Gastroesophageal sphincter (tissue), 4 donors: ENCODE results near the gene HECW1. TPM values are rescaled to one million over a fixed set of nuclear protein-coding genes. Genes with fewer than 3 reads are reported as not detected.

ENCODE experiments used
- ATAC-seq: fragments of 150-250 bp; one replicate; pipeline ENCODE4 v1.9.1; 2016; ENCODE audit warnings: mild to moderate bottlenecking, moderate library complexity
- H3K27ac ChIP-seq, 4 donors: fragments of 200-600 bp; sonication (generic) in 3 of 4; 1 replicate in 3 of 4; 2 replicates in 1 of 4; pipeline ENCODE4 v1.5.1; 2016 to 2019
- H3K27me3 ChIP-seq: fragments of 200-600 bp; sonication (generic); one replicate; pipeline ENCODE4 v1.5.1; 2019
- H3K36me3 ChIP-seq, 2 donors: fragments of 200-600 bp; sonication (generic); one replicate each; pipeline ENCODE4 v1.5.1; 2019; ENCODE audit warnings: control low read depth in 1 of 2
- H3K4me1 ChIP-seq, 3 donors: fragments of 200-600 bp; sonication (generic); 1 replicate in 2 of 3; 2 replicates in 1 of 3; pipeline ENCODE4 v1.5.1; 2016 to 2019; ENCODE audit warnings: control low read depth in 2 of 3
- H3K4me3 ChIP-seq, 2 donors: fragments of 200-600 bp; sonication (generic); one replicate each; pipeline ENCODE4 v1.5.1; 2019; ENCODE audit warnings: mild to moderate bottlenecking in 1 of 2, moderate library complexity in 1 of 2
- H3K9me3 ChIP-seq, 3 donors: fragments of 200-600 bp; sonication (generic); one replicate each; pipeline ENCODE4 v1.5.1; 2017 to 2019; ENCODE audit warnings: control low read depth in 2 of 3
- EP300 ChIP-seq: sonication (generic); formaldehyde crosslinking; IDR thresholded peaks from one replicate; pipeline ENCODE4 v1.6.1; 2017; ENCODE audit warnings: antibody characterized with exemption, mild to moderate bottlenecking
- POLR2A ChIP-seq, 2 donors: fragments of 450-650 bp; IDR thresholded peaks; one replicate each; pipeline ENCODE4 v1.6.1; 2017; ENCODE audit warnings: antibody characterized with exemption in 2 of 2, mild to moderate bottlenecking in 2 of 2, moderate library complexity in 1 of 2
- POLR2AphosphoS5 ChIP-seq: sonication (generic); formaldehyde crosslinking; IDR thresholded peaks from one replicate; pipeline ENCODE4 v1.6.1; 2017; ENCODE audit warnings: antibody characterized with exemption
- WGBS, 2 donors: methylation state at CpG; one replicate each; pipeline ENCODE4 v1.1.5; 2018; ENCODE audit warnings: low coverage in 1 of 2; 5-methylcytosine and 5-hydroxymethylcytosine counted together
- total RNA-seq, 4 donors: library from RNA; depleted of rRNA; stranded (reverse); fragments of >200 nt; gene quantifications; one replicate each; pipeline ENCODE4 v1.1.0, GENCODE V29; 2016
- TF ChIP-seq, protein P1 (sequence below), 4 experiments: fragments of 200-600 bp in 2 of 4; fragments of 450-650 bp in 2 of 4; sonication (generic) in 1 of 4; IDR thresholded peaks; one replicate each; pipeline ENCODE4 v1.5.1; 2017 to 2019; ENCODE audit warnings: antibody characterized with exemption in 4 of 4, mild to moderate bottlenecking in 2 of 4, moderate library complexity in 2 of 4

HECW1 gene
- total RNA-seq, 4 donors from 2014 or later: 0.04 to 0.31 (median 0.13) TPM; not detected in 1

DNA sequence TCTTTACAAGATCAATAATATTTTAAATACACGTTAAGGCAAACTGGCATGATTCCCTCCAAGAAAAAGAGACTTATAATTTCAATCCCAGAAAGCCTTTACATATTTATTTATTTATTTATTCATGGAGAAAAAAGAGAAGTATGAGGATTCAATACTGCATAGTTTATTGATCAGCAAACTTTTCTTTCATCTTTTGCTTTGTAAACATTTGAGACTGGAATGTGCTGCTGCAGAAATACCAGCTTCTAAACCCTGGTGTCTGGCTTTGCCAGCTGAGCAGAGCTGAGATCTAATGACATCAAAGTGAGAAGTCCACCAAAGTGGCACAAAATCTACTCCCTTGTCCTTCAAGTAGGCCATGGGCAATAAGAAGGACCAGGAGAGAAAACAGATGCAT lies 376.8 kb downstream of the HECW1 start:
- Histone ChIP-seq H3K4me3 (no peak overlapping the region), H3K9me3 (no peaks in the 10 kb centered on the region), H3K4me1 (peaks cover 0 to 23% (median 8%) of the 10 kb centered on the region in 3 donors), H3K27me3 (no peaks in the 10 kb centered on the region), H3K27ac (no peak overlapping the region), H3K36me3 (no peaks in the 10 kb centered on the region)
- ATAC-seq: no peak
- TF ChIP-seq POLR2AphosphoS5 (no peak), EP300 (no peak), POLR2A (IDR thresholded peaks at IDR 0.05) (no peak)
- TF ChIP-seq, protein P1, sequence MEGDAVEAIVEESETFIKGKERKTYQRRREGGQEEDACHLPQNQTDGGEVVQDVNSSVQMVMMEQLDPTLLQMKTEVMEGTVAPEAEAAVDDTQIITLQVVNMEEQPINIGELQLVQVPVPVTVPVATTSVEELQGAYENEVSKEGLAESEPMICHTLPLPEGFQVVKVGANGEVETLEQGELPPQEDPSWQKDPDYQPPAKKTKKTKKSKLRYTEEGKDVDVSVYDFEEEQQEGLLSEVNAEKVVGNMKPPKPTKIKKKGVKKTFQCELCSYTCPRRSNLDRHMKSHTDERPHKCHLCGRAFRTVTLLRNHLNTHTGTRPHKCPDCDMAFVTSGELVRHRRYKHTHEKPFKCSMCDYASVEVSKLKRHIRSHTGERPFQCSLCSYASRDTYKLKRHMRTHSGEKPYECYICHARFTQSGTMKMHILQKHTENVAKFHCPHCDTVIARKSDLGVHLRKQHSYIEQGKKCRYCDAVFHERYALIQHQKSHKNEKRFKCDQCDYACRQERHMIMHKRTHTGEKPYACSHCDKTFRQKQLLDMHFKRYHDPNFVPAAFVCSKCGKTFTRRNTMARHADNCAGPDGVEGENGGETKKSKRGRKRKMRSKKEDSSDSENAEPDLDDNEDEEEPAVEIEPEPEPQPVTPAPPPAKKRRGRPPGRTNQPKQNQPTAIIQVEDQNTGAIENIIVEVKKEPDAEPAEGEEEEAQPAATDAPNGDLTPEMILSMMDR (IDR thresholded peaks at IDR 0.05): no peak
- 11 to 19% methylated on average over 1 of the region's 1 CpG for WGBS, 2 donors

DNA sequence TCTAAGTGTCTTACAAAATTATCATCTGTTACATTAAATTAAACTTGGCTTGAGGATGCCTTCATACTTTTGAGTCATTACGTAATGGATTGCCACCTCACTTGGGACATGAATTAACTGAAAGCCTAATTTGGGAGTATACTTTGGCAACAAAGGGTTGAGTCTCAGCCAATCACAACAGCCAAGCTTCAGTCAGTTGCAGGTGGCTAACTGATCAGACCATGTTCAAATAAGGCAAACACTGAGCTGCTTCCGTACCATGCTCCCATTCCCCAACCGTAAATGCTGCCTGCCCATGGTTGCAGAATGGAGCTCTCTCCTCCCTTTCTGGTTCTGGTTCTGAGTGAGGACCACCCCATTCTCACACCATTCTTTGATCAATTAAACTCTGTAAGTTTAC lies 377.6 kb downstream of the HECW1 start:
- peaks cover 0 to 23% (median 8%) of the 10 kb centered on the region in 3 donors for H3K4me1 ChIP-seq
- H3K27me3 ChIP-seq: no peaks in the 10 kb centered on the region
- ATAC-seq: no peak
- 63 to 79% methylated on average over 2 of the region's 3 CpGs for WGBS, 2 donors
- H3K9me3 ChIP-seq: no peaks in the 10 kb centered on the region
- TF ChIP-seq, protein P1 (IDR thresholded peaks at IDR 0.05): no peak
- no peak for TF ChIP-seq EP300
- no peak overlapping the region for H3K27ac ChIP-seq
- H3K4me3 ChIP-seq: no peak overlapping the region
- no peaks in the 10 kb centered on the region for H3K36me3 ChIP-seq

DNA sequence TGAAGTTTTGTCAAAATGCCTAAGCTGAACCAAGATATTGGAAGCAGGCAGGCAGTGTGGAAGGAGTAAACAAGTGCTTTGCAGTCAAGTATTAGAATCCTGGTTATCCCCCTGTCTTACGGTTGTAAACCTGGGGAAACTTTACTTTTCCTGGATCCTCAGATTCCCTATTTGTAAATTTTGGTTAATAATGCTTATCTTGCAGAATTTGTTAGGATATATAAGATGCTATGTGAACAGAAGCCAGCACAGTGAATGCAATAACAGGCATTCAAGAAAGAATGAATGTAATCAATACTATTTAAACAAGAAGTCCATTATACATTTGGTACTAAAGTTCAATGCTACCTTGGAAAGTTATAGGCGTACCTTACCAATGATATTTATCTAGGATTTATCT lies 378.7 kb downstream of the HECW1 start:
- TF ChIP-seq, protein P1 (IDR thresholded peaks at IDR 0.05): no peak
- TF ChIP-seq POLR2A (IDR thresholded peaks at IDR 0.05): no peak
- no peak for TF ChIP-seq EP300
- TF ChIP-seq POLR2AphosphoS5: no peak
- Histone ChIP-seq H3K27me3 (no peaks in the 10 kb centered on the region), H3K4me3 (no peak overlapping the region), H3K27ac (no peak overlapping the region), H3K4me1 (peaks cover 0 to 23% (median 8%) of the 10 kb centered on the region in 3 donors), H3K9me3 (no peaks in the 10 kb centered on the region), H3K36me3 (no peaks in the 10 kb centered on the region)
- ATAC-seq: no peak
- 94 to 100% methylated on average over 2 of the region's 2 CpGs for WGBS, 2 donors

DNA sequence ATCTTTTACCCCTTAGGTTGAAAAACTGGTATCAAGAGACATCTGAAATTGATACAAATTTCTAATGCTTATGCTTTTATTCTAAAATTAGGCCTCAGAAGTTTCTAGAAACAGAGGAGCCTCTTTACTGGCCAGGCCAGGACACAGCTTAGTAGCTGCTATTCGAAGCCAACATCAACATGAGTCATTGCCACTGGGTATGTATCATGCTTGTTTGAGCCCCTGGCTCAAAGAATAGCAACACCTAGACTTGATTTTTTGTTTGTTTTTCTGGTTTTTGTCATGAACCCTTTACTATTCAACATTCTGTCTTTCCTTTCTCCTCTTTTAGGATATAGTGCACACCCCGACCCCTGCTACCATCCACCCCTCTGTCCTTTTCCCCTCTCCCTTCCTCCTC lies 379.5 kb downstream of the HECW1 start:
- no peak overlapping the region for H3K4me3 ChIP-seq
- TF ChIP-seq EP300: no peak
- TF ChIP-seq, protein P1 (IDR thresholded peaks at IDR 0.05): no peak
- TF ChIP-seq POLR2A (IDR thresholded peaks at IDR 0.05): no peak
- TF ChIP-seq POLR2AphosphoS5: no peak
- WGBS, 2 donors: 48 to 58% methylated on average over 2 of the region's 2 CpGs
- H3K27ac ChIP-seq: no peak overlapping the region
- H3K9me3 ChIP-seq: no peaks in the 10 kb centered on the region
- ATAC-seq: no peak
- no peaks in the 10 kb centered on the region for H3K36me3 ChIP-seq
- peaks cover 0 to 23% (median 8%) of the 10 kb centered on the region in 3 donors for H3K4me1 ChIP-seq
- H3K27me3 ChIP-seq: no peaks in the 10 kb centered on the region

DNA sequence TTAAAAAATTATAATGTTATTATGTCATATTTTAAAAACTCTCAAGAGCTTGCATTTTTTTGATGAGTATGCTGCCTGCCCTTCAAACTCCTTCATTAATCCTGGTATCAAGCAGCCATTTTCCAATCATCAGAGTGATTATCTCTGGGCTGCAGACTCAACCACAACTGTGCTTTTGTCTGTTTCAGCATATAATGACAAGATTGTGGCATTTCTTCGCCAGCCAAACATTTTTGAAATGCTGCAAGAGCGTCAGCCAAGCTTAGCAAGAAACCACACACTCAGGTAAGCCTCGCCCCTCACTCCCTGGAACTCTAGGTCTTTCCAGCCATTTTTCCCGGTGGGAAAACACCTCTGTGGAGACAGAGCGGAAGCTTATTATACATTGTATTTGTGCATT lies 380.4 kb downstream of the HECW1 start:
- WGBS, 2 donors: 100% methylated on average over 1 to 4 of the region's 5 CpGs

More for the DNA sequence above, 380.4 kb downstream of the HECW1 start:
- Histone ChIP-seq H3K9me3 (no peaks in the 10 kb centered on the region), H3K4me3 (no peak overlapping the region), H3K4me1 (peaks cover 0 to 15% (median 8%) of the 10 kb centered on the region in 3 donors), H3K27ac (no peak overlapping the region), H3K27me3 (no peaks in the 10 kb centered on the region), H3K36me3 (no peaks in the 10 kb centered on the region)
- TF ChIP-seq POLR2A (IDR thresholded peaks at IDR 0.05) (no peak), EP300 (no peak), POLR2AphosphoS5 (no peak)
- TF ChIP-seq, protein P1 (IDR thresholded peaks at IDR 0.05): no peak
- ATAC-seq: no peak
